ENCODE measurements around the gene GLO1.

The GLO1 gene

DNA sequence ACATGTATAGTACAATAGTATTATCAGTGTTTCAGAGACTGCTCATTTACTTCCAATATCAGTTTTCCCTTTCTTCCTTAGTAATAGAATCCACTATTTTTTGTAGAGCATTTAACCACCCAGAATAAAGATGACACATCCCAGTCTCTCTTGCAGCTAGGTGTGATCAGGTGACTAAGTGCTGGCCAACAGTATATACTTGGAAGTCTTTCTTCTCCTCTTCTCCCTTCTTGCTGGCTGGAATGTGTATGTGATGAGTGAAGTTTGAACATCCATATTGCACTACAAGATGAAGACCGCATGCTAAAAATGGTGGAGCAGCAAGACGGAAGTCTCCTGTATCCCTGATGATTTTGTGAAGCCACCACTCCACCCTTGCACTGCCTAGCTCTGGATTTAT lies 48.7 kb downstream of the GLO1 start:
- no peaks in the 10 kb centered on the region for H3K4me1 ChIP-seq
- H3K27me3 ChIP-seq: no peaks in the 10 kb centered on the region
- H3K36me3 ChIP-seq: no peaks in the 10 kb centered on the region; a peak in 4 of 22 replicates
- no peak overlapping the region for H3K4me2 ChIP-seq
- H3K27ac ChIP-seq: no peak overlapping the region
- H3K4me3 ChIP-seq: no peak overlapping the region
- H3K9me3 ChIP-seq (replicated peaks in 1 of 11): no peaks in the 10 kb centered on the region
- H3K9ac ChIP-seq: no peak overlapping the region
- no peaks in the 10 kb centered on the region for H4K20me1 ChIP-seq
- no peak for TF ChIP-seq Cebpa-rat (IDR thresholded peaks at IDR 0.05)

DNA sequence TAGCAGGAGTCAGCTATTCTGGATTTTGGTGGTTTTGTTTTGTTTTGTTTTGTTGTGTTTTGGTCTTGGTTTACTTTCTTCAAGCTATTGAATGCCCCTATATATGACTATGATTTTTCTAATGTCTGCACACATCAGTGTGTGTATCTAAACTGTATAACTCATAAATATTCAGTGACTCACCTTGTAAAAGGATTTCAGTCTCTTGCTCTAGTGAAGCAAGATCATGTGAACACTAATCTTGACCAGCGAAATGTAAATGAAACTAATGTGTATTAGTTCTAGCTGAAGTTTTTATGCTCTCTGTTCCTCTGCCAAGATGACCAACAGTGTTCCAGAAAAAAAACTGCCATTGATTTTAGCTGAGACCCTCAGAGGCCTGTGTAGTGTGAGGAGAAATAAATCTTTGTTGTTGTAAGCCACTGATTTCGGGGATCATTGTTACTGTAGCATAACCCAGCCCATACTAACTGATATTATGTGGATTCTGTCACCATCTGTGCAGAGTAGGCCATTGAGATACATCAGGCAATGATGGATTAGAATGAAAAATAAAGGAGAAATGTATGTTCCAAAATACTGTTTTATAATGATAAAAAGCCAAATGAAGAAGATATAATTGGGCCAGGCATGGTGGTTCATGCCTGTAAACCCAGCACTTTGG lies 51.7 kb downstream of the GLO1 start:
- TF ChIP-seq Cebpa-rat (IDR thresholded peaks at IDR 0.05): no peak
- Histone ChIP-seq H3K4me2 (no peak overlapping the region), H3K9me3 (replicated peaks in 1 of 11) (no peaks in the 10 kb centered on the region), H3K27ac (no peak overlapping the region), H3K36me3 (no peaks in the 10 kb centered on the region; a peak in 4 of 22 replicates), H3K9ac (no peak overlapping the region), H3K4me3 (no peak overlapping the region), H4K20me1 (no peaks in the 10 kb centered on the region), H3K4me1 (no peaks in the 10 kb centered on the region), H3K27me3 (no peaks in the 10 kb centered on the region)

DNA sequence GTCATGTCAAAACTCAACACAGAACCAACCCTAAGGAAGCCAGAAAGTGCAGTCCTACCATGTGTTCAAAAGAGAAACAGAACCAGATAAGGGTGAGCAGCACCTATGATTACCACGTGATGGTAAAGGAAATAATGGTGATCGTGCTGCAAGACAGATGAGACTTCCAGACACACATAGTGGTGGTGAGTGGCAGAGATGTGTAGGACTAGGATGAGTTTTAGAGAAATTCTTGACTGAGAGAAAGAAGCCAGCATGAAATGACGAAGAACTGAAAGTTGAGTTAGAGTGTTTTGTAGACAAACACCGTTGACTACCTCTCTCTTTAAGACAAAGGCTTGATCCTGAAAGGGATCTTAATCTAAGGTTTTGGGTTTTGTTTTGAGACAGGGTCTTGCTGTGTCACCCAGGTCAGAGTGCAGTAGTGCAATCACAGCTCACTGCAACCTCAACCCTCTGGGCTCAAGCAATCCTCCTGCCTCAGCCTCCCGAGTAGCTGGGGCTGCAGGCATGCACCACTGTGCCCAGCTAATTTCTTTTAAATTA lies 52.7 kb downstream of the GLO1 start:
- no peaks in the 10 kb centered on the region; a peak in 2 of 22 replicates for H3K36me3 ChIP-seq
- H3K9me3 ChIP-seq (replicated peaks in 1 of 11): no peaks in the 10 kb centered on the region
- no peaks in the 10 kb centered on the region for H3K27me3 ChIP-seq
- no peak overlapping the region for H3K4me3 ChIP-seq
- TF ChIP-seq Cebpa-rat (IDR thresholded peaks at IDR 0.05): no peak
- H4K20me1 ChIP-seq: no peaks in the 10 kb centered on the region
- no peak overlapping the region for H3K4me2 ChIP-seq
- H3K4me1 ChIP-seq: no peaks in the 10 kb centered on the region
- no peak overlapping the region for H3K9ac ChIP-seq
- no peak overlapping the region for H3K27ac ChIP-seq

DNA sequence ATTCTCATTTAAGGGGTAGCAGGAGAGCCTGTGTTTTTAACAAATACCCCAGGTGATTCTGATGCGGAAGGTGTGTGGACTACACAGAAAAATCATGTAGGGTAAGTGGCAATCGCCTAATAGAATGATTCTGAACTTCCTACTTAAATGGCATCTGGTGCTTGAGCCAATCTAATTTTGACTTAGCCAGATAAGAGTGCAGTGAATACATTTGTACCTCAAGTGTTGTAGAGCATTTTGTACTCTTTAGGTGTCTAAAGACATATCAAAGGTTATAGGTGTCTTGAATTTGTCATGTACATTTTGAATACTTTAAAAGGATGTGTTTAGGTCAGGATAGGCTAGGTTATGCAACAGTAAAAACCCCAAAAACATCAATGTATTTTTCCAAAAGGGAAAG lies 53.2 kb downstream of the GLO1 start:
- no peak overlapping the region for H3K9ac ChIP-seq
- H3K9me3 ChIP-seq (replicated peaks in 1 of 11): no peaks in the 10 kb centered on the region
- TF ChIP-seq Cebpa-rat (IDR thresholded peaks at IDR 0.05): no peak
- no peak overlapping the region for H3K4me2 ChIP-seq
- H3K4me1 ChIP-seq: no peaks in the 10 kb centered on the region
- no peaks in the 10 kb centered on the region for H4K20me1 ChIP-seq
- H3K4me3 ChIP-seq: no peak overlapping the region
- H3K27me3 ChIP-seq: no peaks in the 10 kb centered on the region
- no peak overlapping the region for H3K27ac ChIP-seq
- no peaks in the 10 kb centered on the region; a peak in 2 of 22 replicates for H3K36me3 ChIP-seq

DNA sequence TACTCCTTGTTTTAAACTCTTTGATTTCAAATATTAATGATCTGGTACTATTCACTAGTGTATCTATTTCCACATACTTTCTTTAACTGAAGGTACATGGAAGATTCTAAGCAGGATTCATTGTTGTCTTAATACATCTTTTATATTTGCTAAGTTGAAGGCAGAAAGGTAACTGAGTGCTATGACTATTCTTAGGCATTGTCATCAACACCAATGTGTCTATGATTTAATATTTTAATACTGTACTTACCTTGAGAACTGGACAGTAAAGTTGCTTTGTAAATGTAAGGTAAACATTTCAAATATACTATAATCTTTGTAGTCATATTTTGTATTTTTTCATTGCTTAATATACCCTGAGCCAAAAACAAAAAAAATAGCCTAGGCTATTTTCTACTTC lies 54.3 kb downstream of the GLO1 start:
- Histone ChIP-seq H3K27me3 (no peaks in the 10 kb centered on the region), H3K4me2 (no peak overlapping the region), H3K36me3 (no peaks in the 10 kb centered on the region; a peak in 2 of 22 replicates), H4K20me1 (no peaks in the 10 kb centered on the region), H3K4me1 (no peaks in the 10 kb centered on the region), H3K27ac (no peak overlapping the region), H3K9me3 (replicated peaks in 1 of 11) (no peaks in the 10 kb centered on the region), H3K9ac (no peak overlapping the region), H3K4me3 (no peak overlapping the region)
- no peak for TF ChIP-seq Cebpa-rat (IDR thresholded peaks at IDR 0.05)

DNA sequence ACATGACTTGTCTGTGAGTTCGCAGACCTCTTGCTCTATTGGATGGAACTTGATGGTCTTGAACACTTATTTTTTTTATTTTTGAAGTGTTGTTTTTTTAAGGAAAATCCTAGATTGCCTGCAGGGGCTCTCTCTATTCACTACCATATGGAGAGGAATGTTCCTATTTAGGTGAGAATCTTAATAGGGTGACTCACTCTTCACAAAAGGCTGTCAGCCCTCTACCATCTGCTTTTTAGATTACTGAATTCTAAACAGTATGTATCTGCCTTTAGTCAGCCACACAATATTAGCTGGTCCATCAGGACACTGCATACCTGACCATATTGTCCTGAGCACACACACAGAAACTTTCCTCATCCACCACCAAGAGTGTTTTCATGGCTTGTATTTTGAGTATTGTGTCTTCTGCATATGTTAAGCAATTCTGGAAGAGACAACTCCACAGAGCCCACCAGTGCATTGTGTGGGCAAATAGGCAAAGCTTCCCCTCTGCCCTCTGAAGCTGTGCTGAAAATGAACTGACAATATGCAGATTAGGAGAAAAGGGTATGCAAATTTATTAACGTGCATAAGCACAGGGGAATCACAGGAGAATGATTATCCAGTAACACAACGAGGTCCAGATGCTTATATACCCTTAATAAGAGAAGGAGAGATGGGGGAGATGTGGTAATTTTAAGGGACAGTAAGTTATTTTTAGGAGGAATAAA lies 56.6 kb downstream of the GLO1 start:
- no peak overlapping the region for H3K4me3 ChIP-seq
- H4K20me1 ChIP-seq: no peaks in the 10 kb centered on the region
- no peak overlapping the region for H3K27ac ChIP-seq
- H3K9ac ChIP-seq: no peak overlapping the region
- TF ChIP-seq Cebpa-rat (IDR thresholded peaks at IDR 0.05): no peak
- H3K4me1 ChIP-seq: peaks cover 0 to 3% (median 0%) of the 10 kb centered on the region in 10 experiments; a peak in 3 of 20 replicates
- no peaks in the 10 kb centered on the region for H3K9me3 ChIP-seq (replicated peaks in 1 of 11)
- no peak overlapping the region for H3K4me2 ChIP-seq
- H3K36me3 ChIP-seq: no peaks in the 10 kb centered on the region; a peak in 1 of 22 replicates
- H3K27me3 ChIP-seq: no peaks in the 10 kb centered on the region

DNA sequence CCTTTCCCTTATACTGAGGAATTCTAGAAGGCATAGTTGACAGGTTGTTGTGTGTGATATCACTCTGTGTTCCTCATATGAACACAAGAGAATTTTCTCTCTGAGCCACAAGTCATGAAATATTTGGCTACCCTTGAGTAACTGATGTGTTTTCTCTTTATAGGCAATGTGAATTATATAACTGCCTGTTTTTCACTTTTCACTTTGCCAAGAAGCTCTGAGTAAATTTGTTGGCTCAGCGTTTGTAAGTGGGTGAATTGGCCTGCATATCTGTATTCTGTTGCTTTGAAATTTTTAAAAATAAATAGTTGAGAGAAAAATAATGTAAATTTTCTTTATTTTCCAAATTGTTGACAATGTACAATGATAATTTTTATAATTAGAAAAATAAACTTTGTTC lies 58.0 kb downstream of the GLO1 start:
- Histone ChIP-seq H3K27ac (no peak overlapping the region), H3K36me3 (no peaks in the 10 kb centered on the region), H3K9ac (no peak overlapping the region), H3K9me3 (replicated peaks in 1 of 11) (no peaks in the 10 kb centered on the region), H3K4me1 (peaks cover 8 to 15% (median 10%) of the 10 kb centered on the region in 10 experiments), H3K4me2 (no peak overlapping the region), H3K27me3 (no peaks in the 10 kb centered on the region), H4K20me1 (no peaks in the 10 kb centered on the region), H3K4me3 (no peak overlapping the region)
- no peak for TF ChIP-seq Cebpa-rat (IDR thresholded peaks at IDR 0.05)

DNA sequence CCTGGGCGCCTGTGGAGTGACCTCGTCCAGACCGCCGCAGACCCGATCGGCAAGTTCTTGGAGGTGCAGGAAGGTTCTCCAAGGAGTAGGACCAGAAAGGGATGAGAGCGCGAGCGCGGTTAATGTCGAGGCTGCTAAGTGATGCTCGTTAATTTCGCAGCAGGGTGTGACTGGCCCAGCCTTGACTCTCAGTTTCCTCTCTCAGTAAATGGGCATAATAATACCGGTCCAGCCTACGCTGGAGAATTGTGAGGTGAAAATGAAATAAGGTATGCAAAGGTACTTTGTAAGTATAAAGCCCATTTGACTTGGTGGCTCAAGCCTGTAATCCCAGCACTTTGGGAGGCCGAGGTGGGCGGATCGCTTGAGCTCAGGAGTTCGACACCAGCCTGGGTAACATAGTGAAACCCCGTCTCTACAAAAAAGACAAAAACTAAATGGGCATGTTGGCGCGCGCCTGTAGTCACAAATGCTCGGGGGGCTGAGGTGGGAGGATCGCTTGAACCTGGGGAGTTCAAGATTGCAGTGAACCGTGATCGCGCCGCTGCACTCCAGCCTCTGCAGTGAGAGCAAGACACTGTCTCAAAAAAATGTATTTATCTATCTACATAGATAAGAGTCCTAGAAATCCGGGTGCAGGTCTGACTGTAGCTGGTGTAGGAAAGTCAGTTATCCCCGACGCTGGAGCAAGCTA lies 62.6 kb downstream of the GLO1 start:
- Histone ChIP-seq H3K27ac (peak overlapping the region; percentile 75 to 95 (median 85)), H3K4me2 (peak overlapping the region; percentile 81 to 94 (median 88)), H4K20me1 (no peaks in the 10 kb centered on the region; a peak in 1 of 22 replicates), H3K36me3 (no peaks in the 10 kb centered on the region), H3K4me3 (peak overlapping the region; percentile 79 to 93 (median 86)), H3K27me3 (no peaks in the 10 kb centered on the region), H3K4me1 (peaks cover 17 to 28% (median 21%) of the 10 kb centered on the region in 10 experiments), H3K9me3 (replicated peaks in 1 of 11) (no peaks in the 10 kb centered on the region), H3K9ac (peak overlapping the region; percentile 78 to 90 (median 86))
- TF ChIP-seq Cebpa-rat (IDR thresholded peaks at IDR 0.05): no peak

DNA sequence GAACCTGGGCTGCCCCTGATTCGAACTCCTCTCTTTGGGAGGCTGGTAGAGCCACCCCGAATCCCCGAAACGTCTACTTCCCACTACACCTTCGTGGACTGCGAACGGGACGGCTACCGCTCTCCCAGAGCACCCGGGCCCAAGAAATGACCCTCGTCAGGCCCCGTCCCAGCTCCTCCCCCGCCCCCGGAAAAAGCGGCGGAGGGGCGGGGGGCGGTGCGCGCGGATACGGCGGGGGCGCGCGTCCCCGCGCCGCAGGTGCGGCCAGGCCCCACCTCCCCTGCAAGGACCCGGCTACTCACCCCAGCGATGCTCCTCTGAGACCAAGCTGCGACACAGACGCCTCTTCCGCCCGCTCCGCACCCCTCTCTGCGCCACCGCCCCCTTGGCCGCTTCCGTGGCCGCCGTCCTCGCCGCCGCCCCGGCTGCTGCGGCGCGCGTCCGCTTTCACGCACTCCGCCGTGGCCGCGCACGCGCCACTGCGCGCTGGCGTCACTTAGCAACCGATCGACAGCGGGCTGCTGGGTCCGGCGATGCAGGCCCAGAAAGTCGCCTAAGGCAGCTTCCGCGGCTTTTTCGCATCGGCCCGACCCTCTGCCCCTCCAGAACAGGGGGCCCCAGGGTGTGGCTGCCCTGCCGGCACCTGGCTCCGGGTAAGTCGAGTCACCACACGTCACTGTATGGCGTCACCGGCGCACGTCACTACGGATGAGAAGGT lies 63.3 kb downstream of the GLO1 start, which contains the start of gene BTBD9:
BTBD9 (minus strand) TSS at position 432 of the 718 bp plus-strand sequence.
- Histone ChIP-seq H3K27me3 (no peaks in the 10 kb centered on the region), H3K27ac (peak within 1 kb of the TSS; percentile 75 to 95 (median 85)), H3K9ac (peak within 1 kb of the TSS; percentile 78 to 90 (median 86)), H3K9me3 (replicated peaks in 1 of 11) (no peaks in the 10 kb centered on the region), H3K4me1 (peaks cover 18 to 33% (median 23%) of the 10 kb centered on the region in 10 experiments), H3K4me2 (peak within 1 kb of the TSS; percentile 81 to 94 (median 88)), H4K20me1 (peaks cover 0 to 6% (median 0%) of the 10 kb centered on the region in 11 experiments; a peak in 3 of 22 replicates), H3K36me3 (no peaks in the 10 kb centered on the region), H3K4me3 (peak within 1 kb of the TSS; percentile 79 to 93 (median 86))
- no peak for TF ChIP-seq Cebpa-rat (IDR thresholded peaks at IDR 0.05)
